Brain microvascular endothelial cell (primary cell): ENCODE data around the gene MAP3K9.

Experiments used
- DNase-seq: peaks from one replicate; pipeline ENCODE4 v3.0.0-alpha.2; 2020
- H3K27ac ChIP-seq: fragments of 250-450 bp; sonication (Bioruptor Pico); 2 replicates; pipeline ENCODE4 v1.5.1; 2020; ENCODE audit warnings: mild to moderate bottlenecking, moderate library complexity
- H3K27me3 ChIP-seq: fragments of 250-450 bp; sonication (Bioruptor Pico); replicated peaks from 2 replicates; pipeline ENCODE4 v1.5.1; 2020; ENCODE audit warnings: mild to moderate bottlenecking
- H3K36me3 ChIP-seq: fragments of 250-450 bp; sonication (Bioruptor Pico); replicated peaks from 2 replicates; pipeline ENCODE4 v1.5.1; 2020; ENCODE audit warnings: mild to moderate bottlenecking
- H3K4me3 ChIP-seq: 2 replicates; pipeline ENCODE4 v1.5.1; 2011; ENCODE audit warnings: low read depth, mild to moderate bottlenecking, control low read depth, low read length, moderate library complexity
- CTCF ChIP-seq: IDR thresholded peaks from 2 replicates; pipeline ENCODE4 v1.5.1; 2011; ENCODE audit warnings: low read depth, mild to moderate bottlenecking, moderate library complexity, low read length, control low read depth, inconsistent platforms; ENCODE audit errors: missing control alignments
- in situ Hi-C: cut with HindIII; loops from 2 replicates; pipeline ENCODE4 v1.10.0; 2017; ENCODE audit warnings: low sequenced_read_pairs, low pct_ligation_motif_present

MAP3K9 gene

DNA sequence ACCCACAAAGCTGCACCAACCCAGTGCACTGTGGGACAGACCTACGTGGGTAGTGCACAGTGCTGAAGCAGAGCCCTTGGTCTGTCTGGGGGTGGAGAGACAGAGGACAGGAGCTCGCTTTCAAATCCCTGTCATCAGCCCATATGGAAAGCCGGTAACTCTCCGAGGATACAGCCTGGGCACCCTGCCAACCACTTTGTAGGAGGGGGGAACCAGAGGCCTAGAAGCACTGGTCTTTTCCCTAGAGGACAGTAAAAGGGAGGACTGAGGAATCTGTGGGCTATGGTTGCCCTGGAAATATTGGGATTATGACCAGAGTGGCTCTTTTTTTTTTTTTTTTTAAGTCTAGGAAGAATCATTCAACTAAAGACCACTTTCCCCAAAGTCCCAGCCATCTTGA is 74.3 kb downstream of the MAP3K9 start:
- Histone ChIP-seq H3K4me3 (no peak overlapping the region), H3K27ac (no peak overlapping the region), H3K36me3 (no peaks in the 10 kb centered on the region), H3K27me3 (no peaks in the 10 kb centered on the region)
- in situ Hi-C loops: no loop called here
- no peak for TF ChIP-seq CTCF
- DNase-seq: no peak

DNA sequence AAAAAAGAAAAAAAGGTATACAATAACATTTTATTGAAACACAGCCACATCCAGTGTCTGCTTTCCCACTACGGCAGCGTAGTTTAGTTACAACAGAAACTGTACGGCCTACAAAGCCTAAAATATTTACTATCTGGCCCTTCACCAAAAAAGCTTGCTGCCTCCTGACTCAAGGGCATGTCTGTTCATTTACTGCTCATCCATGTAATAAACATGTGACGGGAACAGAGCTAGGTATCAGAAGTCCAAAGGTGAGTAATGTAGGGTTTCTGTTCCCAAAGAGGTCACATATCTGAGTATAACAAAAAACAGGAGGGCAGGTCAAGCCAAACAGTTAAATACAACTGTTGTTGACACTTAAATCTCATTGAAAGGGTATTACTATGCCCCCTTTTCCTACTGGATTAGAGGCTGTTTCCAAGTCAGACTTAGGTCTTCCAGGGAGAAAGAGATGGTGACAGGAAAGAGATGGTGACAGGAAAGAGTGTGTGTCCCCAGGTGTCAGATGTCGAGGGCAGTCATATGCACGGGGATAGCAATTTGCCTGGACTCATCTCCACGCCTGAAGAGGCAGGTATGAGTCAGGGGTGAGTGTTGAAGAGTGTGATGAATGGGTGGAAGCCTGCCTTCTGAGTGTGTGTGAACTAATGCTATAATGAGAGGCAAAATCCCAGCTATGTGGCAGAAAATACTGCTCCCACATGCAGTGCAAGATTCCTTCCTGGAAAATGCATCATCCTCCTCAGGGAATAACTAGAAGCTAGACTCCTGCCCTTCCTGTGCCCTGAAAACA is 77.7 kb downstream of the MAP3K9 start:
- no peaks in the 10 kb centered on the region for H3K36me3 ChIP-seq
- no peak overlapping the region for H3K27ac ChIP-seq
- no peak for TF ChIP-seq CTCF
- no peak overlapping the region for H3K4me3 ChIP-seq
- in situ Hi-C loops: no loop called here
- H3K27me3 ChIP-seq: no peaks in the 10 kb centered on the region
- DNase-seq: no peak

DNA sequence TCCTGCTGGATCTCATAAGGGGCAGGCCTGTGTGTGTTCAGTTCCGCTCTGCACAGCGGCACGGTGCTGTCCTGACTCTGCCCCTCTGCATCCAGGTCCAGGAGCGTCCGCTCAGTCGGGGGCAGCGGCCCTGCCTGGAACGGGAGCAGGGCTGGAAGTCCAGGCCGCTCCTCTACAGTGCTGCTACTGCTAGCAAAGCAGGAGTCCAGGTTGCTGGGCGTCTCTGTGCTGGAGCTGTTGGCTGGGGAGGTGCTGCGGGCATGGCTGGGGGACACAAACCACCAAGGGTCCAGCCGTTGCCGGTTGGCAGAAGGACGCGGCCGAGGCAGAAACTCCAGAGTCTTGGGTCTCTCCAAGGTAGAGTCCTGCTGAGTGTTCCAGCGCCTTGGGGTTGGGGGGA is 78.9 kb downstream of the MAP3K9 start:
- DNase-seq: no peak
- Histone ChIP-seq H3K27me3 (no peaks in the 10 kb centered on the region), H3K27ac (no peak overlapping the region), H3K4me3 (no peak overlapping the region), H3K36me3 (no peaks in the 10 kb centered on the region)
- in situ Hi-C loops: no loop called here
- TF ChIP-seq CTCF: no peak

- no peak for TF ChIP-seq CTCF
- Histone ChIP-seq H3K27ac (no peak overlapping the region), H3K36me3 (no peaks in the 10 kb centered on the region), H3K27me3 (no peaks in the 10 kb centered on the region), H3K4me3 (no peak overlapping the region)
- in situ Hi-C loops: no loop called here
- no peak for DNase-seq
These were observed 82.5 kb downstream of the MAP3K9 start for GRCh38 chr14:70726651-70727375.

DNA sequence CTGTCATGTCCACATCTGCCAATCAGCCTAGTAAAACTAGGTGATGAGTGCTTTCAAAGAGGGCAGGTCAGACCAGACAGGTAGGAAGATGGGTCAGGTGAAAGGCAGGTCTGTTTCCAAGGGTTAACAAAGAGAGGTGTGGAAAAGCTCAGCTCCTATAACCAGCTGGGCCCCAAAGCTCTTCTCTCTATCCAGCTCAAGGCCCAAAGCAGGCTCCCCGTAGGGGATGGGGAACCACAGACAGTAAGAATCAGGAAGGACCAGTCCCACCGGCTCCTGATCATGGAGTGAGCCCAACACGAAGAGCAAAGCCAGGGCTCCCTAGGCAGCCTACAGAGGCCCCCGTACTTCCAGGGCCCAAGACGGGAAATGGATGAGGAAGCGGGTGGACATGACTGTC is 84.4 kb downstream of the MAP3K9 start:
- no peak for TF ChIP-seq CTCF
- no peaks in the 10 kb centered on the region for H3K27me3 ChIP-seq
- no peak overlapping the region for H3K27ac ChIP-seq
- in situ Hi-C loops: no loop called here
- H3K36me3 ChIP-seq: no peaks in the 10 kb centered on the region
- no peak for DNase-seq
- no peak overlapping the region for H3K4me3 ChIP-seq

DNA sequence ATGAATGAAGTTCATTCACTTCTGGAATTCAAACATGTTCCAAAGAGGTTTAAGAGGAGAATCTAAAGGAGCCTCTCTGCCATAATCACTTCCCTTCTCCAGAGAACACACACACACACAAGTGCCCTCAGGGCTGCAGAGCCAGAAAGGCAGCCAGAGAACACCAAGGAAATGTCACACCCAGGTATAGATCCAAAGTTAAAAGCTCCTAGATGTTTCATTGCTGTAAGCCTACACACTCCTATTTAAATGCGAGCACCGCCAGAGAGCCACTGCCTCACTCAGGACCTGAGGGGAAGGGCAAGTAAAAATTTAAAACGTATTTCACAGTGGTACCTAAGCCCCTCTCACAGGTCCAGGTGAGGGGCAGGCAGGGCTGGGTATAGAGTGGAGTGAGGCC is 85.2 kb downstream of the MAP3K9 start:
- no peaks in the 10 kb centered on the region for H3K36me3 ChIP-seq
- no peak for DNase-seq
- in situ Hi-C loops: no loop called here
- no peaks in the 10 kb centered on the region for H3K27me3 ChIP-seq
- no peak overlapping the region for H3K4me3 ChIP-seq
- no peak for TF ChIP-seq CTCF
- H3K27ac ChIP-seq: no peak overlapping the region
